Gastroesophageal sphincter (tissue), 3 donors: ENCODE measurements around the gene XIRP2.

Source experiments
- CTCF ChIP-seq, 4 experiments: fragments of 200-600 bp in 2 of 4; fragments of 450-650 bp in 2 of 4; sonication (generic) in 1 of 4; IDR thresholded peaks; one replicate each; pipeline ENCODE4 v1.5.1; 2017 to 2019; ENCODE audit warnings: antibody characterized with exemption in 4 of 4, mild to moderate bottlenecking in 2 of 4, moderate library complexity in 2 of 4
- EP300 ChIP-seq: sonication (generic); formaldehyde crosslinking; IDR thresholded peaks from one replicate; pipeline ENCODE4 v1.6.1; 2017; ENCODE audit warnings: antibody characterized with exemption, mild to moderate bottlenecking
- POLR2A ChIP-seq, 2 donors: fragments of 450-650 bp; IDR thresholded peaks; one replicate each; pipeline ENCODE4 v1.6.1; 2017; ENCODE audit warnings: antibody characterized with exemption in 2 of 2, mild to moderate bottlenecking in 2 of 2, moderate library complexity in 1 of 2

- TF ChIP-seq CTCF (IDR thresholded peaks at IDR 0.05): no peak
- no peak for TF ChIP-seq EP300
- no peak for TF ChIP-seq POLR2A (IDR thresholded peaks at IDR 0.05)
Measured at GRCh38 chr2:166841679-166842078, 46.6 kb upstream of the XIRP2 start.
